GM18951 (cell line): ENCODE data around the gene RRH.
"Not testable (repeated sequence)": the region's sequence is repeated elsewhere in the genome, so short reads cannot be mapped to it uniquely, and the experiment has no call there.

Source experiments
- POLR2A ChIP-seq: IDR thresholded peaks from 4 replicates; pipeline ENCODE4 v1.6.1; 2011; ENCODE audit warnings: mild to moderate bottlenecking; ENCODE audit not compliant: insufficient read length, insufficient read depth; ENCODE audit errors: extremely low read depth
- in situ Hi-C: fragments of 300-500 bp; cut with MboI; formaldehyde crosslinking; loops from one replicate; pipeline ENCODE4 v1.12.0; 2022; ENCODE audit warnings: low sequenced_read_pairs, mixed read lengths, inconsistent platforms; ENCODE audit not compliant: unreplicated experiment

Gene RRH, protein sequence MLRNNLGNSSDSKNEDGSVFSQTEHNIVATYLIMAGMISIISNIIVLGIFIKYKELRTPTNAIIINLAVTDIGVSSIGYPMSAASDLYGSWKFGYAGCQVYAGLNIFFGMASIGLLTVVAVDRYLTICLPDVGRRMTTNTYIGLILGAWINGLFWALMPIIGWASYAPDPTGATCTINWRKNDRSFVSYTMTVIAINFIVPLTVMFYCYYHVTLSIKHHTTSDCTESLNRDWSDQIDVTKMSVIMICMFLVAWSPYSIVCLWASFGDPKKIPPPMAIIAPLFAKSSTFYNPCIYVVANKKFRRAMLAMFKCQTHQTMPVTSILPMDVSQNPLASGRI

DNA sequence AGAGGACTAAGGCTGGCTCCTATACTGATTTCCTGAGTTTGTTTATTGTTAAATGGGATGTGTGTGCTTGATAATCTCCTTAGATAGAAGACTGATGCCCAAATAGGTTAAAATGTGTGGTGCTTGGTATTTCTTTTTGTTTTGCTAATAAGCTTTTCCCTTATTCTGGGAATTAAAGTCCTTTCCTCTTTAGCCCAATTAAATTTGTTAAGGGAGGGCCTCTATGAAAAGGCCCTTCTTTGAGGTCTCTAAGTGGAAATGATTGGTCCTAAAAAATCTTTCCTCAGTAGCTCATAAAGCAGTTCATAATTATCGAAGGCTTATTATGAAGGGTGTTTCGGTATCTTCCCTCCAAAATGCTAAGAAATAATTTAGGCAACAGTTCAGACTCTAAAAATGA lies at the start of gene RRH:
Gene RRH, plus strand, starts transcription at position 301 of the 400 bp plus-strand sequence. Its CDS starts 56 bp downstream, at position 357.
- in situ Hi-C loops, result no loop called here
- TF ChIP-seq POLR2A, result no peak

DNA sequence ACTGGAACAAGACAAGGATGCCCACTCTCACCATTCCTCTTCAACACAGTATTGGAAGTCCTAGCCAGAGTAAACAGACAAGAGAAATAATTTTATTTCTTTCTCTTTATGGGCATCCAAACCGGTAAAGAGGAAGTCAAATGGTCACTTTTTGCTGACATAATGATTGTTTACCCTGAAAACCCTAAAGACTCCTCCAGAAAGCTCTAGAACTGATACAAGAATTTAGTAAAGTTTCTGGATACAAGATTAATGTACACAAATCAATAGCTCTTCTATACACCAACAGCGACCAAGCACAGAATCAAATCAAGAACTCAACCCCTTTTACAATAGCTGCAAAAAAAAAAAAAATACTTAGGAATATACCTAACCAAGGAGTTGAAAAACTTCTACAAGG lies 45.7 kb upstream of the RRH start:
- in situ Hi-C loops, result not testable (repeated sequence)

DNA sequence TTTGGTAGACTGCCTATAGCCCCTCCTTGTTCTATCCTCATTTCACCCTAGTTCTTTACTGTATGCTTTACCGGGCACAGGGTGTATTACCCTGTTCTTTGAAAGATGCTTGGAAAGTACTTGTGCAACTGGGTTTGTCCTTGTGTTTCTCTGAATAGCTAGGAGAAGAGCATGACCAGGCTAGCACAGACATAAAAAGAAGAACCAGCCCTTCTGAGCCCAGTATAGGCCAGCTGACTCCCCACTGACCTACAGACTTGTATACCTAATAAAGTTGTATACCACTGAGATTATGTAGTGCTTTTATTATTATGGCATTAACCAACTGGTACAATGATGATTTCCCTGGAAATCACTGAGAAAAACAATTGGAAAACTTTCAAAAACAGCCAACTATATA lies 40.9 kb upstream of the RRH start:
- in situ Hi-C loops, result no loop called here
- no peak for TF ChIP-seq POLR2A

DNA sequence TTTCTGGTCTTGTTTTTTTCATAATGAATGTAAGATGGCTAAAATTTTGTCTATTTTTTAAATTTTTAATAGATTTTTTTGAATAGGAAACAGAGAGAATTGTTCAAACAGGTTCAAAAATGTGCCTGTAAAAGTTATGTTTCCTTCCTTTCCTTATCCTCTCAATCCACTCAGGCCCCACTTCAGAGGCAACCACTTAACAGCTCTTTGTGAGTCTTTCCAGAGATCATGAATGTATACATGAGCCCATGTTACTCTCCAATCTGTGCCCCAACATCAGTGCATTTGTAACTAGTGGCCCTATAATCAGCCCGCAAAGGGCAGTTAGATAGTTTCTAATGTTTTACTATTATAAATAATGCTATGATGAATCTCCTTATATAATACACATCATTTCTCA lies 40.0 kb upstream of the RRH start:
- TF ChIP-seq POLR2A, result no peak
- in situ Hi-C loops, result no loop called here

DNA sequence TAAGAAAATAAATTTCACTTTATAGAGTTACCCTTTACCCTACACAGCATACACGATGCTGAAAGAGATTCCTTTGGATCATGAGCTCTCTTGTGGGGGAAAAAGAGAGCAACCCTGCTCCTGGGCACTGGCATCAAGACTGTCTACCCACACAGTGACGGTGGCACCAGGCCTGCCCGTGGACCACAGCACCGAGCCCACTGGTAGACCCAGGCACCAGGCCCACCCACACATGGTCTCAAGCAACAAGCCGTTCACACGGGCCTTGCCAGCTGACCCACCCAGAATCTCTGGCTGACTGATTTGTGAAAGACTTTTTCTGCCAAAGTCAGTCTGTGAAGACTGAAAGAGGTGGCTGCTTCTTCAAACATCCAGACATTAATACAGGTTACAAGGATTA lies 32.7 kb upstream of the RRH start:
- in situ Hi-C loops, result no loop called here
- TF ChIP-seq POLR2A, result no peak

DNA sequence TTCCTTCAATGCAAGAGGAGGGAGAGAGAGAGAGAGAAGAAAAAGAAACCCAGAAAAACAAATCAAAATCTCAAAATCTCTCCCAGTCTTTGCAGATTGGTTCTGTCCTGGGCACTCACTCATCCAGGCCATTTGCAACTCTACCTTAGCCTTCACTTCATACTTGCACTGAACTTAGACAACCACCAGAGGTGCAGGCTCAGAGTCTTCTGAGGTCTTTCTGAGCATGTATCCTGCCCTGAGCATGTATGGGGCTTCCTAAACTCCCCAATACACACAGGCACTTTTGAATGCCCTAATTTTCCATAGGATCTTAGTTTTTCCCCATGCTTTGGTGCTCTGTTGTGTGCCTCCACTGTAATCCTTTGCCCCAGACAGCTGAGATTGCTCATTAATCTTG lies 28.9 kb upstream of the RRH start:
- no peak for TF ChIP-seq POLR2A
- in situ Hi-C loops, result no loop called here

DNA sequence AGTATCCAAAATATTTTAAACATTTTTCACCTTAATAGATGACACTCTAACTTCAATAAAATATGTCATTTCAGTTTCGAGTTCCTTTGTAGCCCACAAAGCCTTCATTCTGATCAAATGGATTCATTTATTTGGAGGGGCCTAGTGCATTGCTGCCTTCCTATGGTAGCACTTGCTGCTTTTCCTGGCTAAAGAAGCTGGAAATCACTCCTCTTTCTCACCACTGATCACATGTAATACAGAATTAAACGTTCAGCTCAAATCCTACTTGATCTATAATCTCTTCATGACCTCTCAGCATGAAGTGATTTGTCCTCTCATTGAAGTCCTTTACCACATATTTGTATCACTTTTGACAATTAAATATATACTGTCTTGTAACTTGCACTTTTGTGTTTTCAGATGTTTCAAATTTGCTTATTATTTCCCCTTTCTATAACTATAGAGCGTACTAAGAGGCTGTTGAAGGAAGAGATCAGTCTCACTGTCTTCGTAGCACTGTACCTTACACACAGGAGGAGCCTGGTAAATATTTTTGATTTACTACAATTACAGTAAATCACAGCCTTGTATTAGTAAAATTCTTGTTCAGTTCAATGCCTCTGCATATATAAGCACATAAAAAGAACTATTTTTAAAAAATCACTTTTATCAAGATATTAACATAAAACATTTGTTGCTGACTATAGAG lies 26.5 kb upstream of the RRH start:
- in situ Hi-C loops, result loop anchor here (10.0 kb wide), 1 partner anchor 376 kb away; no protein-coding TSS in a partner anchor
- no peak for TF ChIP-seq POLR2A

DNA sequence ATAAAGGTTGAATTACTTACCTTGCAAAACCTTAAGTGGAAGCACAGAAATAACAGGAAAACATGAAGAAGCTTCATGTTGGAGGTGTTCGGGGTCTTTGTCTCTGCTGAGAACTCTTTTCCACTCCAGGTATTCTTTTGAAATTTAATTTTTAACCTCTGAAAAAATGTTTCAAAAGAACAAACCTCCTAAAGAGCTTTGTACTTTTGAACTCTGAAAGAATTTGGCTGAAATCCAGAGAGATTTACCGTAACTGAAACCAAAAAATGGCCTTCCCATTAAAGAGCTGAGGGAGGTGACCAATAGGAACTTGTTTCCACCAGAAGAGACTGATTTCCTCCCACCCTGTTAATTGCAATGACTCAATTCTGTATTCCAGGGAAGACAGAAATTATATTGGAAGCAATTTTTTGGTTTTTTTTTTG lies 25.9 kb upstream of the RRH start, which contains the start of gene CFI:
Gene CFI, minus strand, starts transcription at position 105 of the 425 bp plus-strand sequence. Its CDS starts 28 bp downstream, at position 77.
- in situ Hi-C loops, result loop anchor here (10.0 kb wide), 1 partner anchor 377 kb away; no protein-coding TSS in a partner anchor
- TF ChIP-seq POLR2A, result no peak

DNA sequence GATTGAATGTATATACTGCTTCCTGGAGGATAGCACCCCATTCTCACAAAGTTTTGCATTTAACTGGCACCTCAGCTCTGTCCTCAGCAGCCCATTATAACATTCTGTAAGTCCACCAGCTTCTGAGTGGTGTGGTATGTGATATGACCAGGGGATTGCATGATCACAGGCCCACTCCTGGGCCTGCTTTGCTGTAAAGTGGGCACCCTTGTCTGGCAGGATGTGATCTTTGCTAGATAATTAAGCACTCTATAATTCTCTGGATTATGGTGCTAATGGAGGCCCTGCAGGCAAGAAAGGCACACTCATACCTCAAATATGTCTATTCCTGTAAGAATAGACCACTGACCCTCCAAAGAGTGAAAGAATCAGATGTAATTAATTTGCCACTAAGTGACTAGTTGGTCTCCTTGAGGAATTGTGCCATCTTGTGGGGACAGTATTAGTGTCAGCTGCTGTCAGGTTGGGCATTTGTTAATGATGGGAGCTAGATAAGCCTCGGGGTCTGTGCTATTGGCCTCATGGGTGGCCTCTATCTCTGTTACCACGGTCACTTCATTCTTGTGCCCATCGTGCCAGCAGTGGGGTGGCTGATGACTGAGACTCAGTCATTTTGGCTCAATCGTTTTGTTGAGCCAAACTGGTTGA lies 23.7 kb upstream of the RRH start:
- in situ Hi-C loops, result loop anchor here (10.0 kb wide), 1 partner anchor 379 kb away; no protein-coding TSS in a partner anchor
- TF ChIP-seq POLR2A, result no peak

DNA sequence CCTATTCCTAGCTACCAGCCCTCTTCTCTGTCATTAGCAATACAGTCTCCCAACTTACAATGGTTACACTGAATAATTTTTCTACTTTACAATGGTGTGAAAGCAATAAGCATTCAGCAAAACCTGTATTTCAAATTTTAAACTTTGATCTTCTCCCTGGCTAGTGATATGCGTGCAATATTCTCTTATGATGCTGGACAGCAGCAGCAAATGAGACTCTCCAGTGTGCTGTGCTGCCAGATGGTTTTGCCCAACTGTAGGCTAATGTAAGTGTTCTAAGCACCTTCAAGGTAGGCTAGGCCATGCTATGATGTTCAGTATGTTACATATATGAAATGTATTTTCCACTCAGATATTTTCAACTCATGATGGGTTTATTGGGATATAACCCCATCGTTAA lies 18.1 kb upstream of the RRH start:
- in situ Hi-C loops, result loop anchor here (10.0 kb wide), 1 partner anchor 385 kb away; no protein-coding TSS in a partner anchor
- TF ChIP-seq POLR2A, result no peak

DNA sequence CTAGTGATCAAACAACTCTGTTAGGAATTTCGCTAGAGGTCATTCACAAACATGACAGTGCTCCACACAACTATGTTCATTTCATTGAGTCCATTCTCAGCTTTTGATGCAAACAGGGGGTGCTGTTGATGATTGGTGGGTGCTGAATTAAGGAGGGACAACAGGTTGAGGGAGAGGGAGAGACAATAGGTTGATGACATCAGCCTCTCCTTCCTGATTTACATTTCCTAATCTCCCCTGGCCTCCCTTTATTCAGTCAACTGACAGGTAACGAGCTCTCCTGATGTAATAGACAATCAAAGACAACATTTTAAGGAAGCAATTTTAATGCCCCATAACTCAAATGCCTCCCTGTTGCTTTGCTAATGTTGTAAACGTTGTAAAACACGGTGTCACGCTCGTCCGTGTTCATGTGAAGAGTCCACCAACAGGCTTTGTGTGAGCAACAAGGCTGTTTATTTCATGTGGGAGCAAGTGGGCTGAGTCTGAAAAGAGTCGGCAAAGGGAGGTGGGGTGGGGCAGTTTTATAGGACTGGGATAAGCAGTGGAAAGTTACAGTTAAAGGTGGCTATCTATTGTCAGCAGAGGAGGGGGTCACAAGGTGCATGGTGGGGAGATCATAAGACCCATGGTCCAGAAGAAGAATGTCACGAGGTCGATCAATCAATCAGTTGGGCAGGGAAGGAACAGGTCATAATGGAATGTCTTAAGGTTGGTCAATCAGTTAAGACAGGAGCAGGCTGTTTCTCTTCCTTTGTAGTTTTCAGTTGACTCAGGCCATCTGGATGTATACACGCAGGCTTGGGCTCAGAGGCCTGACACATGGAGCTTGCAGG lies 17.0 kb upstream of the RRH start:
- no peak for TF ChIP-seq POLR2A
- in situ Hi-C loops, result no loop called here

DNA sequence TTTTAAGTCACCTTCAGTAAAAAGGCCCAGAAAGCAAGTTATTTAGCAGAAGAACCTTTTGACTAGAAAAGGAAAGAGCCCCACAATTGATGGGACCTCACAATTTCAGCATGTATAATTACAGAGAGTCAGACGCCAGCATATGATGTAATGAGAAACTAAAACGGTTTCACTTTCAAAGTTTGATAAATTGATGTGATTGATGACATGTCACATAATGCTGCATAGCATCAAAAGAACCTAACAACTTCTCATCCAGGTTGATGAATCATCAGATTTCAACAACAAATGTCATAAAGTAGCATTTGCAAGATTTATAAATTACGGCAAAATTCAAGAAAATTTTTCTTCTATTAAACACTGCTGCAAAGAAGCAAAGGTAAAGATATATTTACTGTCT lies 16.1 kb upstream of the RRH start:
- in situ Hi-C loops, result no loop called here
- no peak for TF ChIP-seq POLR2A
